ACHN (cell line): ENCODE measurements around the gene ALK.

ENCODE experiments used
- DNase-seq: peaks from one replicate; pipeline ENCODE4 v3.0.0-alpha.2; 2015
- in situ Hi-C: cut with HindIII; loops from 2 replicates; pipeline ENCODE4 v1.10.0; 2017; ENCODE audit warnings: low sequenced_read_pairs, low pct_ligation_motif_present, low pct_unique_long_range_greater_than_20kb

Gene ALK

DNA sequence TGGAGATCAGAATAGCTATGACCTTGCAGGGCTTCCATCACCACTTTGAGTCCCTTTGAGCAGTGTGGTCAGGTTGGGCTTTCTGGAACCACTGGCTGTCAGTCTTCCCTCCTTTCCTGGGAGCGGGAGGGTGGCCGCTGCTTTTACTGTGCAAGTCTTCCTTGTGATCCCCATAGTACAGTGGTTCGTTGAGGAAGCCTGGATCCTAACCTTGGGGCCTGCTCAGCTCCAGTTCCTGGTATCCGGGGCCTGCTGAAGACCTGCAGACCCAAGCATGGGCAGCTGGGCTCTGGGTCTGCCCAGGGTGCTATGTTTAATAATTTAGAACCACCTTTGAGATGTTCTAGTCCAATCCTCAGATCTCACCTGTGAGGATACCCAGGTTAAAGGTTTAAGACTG is 702.0 kb downstream of the ALK start:
- DNase-seq, result no peak
- in situ Hi-C loops, result no loop called here

DNA sequence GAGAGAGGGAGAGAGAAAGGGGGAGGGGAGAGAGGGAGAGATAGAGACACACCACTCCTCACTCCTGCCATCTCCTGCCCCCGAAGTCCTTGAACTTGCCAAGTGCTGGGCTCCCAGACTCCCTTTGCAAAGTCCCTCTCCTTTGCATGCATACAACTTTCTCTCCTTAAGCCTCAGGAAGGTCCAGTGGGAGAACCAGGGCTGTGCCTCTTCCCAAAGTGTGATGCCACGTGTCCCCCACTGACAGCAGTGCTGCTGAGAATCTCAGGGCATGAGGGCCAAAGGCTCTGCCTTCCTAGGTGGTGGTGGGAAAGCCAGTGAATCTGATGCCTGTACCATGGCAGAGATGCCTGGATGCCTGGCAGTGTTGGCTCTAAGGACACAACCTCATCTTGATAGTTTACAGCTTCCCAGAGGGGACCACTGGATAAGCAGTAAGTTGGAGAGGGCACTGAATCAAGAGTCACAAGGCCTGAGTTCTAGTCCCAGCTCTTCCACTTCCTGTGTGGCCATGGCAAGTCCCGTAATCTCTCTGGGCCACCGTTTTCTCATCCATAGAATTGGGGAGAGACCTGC is 702.7 kb downstream of the ALK start:
- in situ Hi-C loops, result no loop called here
- DNase-seq, result no peak

DNA sequence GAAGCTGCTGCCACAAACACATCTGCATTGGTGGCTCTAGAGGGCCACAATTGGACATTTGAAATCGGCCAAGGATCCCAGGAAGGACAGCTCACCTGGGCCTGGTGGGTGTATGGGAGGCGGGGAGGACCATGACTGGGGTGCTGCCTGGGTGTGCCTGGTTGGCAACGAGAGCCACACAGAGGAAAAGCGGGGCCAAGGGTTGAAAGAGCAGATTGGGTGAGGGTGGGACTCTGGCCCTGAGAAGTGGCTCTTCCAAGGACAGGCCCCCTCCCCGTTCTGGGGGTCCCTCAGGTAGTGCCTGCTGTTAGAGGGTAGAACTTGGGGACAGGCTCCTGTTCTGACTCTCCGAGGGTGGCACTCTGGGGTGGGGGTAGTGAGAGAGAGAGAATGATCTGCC is 703.3 kb downstream of the ALK start:
- no peak for DNase-seq
- in situ Hi-C loops, result no loop called here

DNA sequence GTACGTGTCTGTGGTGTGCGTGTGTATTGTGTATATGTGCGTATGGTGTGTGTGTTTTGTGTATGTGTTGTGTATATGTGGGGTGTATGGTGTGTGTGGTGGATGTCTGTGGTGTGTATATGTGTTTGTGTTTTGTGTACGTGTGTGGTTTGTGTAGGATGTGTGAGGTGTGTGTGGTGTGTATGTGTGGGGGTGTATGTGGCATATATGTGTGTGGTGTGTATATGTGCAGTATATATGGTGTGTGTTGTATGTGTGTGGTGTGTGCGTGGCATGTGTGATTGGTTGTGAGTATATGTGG is 704.8 kb downstream of the ALK start:
- no peak for DNase-seq

DNA sequence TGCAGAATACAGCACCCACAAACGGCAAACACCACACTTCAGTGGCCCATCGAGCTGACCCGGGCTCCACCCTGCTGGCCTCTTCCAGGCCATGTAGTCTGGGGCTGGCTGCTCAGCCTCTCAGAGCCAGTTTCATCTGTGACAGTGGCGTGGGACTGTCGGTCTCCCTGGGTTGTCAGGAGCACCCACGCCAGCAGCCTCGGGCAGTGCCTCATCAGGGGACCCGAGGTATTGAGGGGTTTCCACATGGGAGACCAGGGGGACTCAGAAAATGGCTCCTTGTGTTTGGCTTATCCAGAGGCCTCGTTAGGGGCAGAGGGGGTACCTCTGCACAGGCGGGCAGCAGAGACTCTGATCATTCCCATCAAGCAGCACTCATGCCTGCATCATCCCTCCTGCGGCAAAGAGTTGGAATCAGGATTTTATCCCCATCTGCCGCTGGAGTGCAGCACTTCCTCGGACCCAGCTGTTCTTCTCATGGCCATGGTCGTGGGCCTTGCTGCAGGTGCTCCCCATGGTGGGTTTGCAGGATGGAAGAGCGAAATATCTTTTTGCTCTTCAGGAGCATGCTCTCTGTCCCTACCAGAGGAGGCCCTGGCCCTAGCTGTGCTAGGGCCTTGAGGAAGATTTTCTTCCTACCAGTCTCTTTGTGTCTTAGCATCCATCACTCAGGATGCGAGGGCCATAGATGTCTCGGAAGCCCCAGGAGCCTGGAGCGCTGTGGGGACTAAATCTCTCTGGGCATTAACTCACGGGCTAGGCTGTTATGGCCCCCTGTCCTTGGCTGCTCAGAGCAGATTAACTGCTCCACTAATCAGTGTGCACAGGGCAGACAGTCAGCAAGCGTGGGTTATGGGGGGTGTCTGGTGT is 705.4 kb downstream of the ALK start:
- no peak for DNase-seq
- in situ Hi-C loops, result no loop called here

More for the DNA sequence above, 704.8 kb downstream of the ALK start:
- in situ Hi-C loops, result no loop called here

DNA sequence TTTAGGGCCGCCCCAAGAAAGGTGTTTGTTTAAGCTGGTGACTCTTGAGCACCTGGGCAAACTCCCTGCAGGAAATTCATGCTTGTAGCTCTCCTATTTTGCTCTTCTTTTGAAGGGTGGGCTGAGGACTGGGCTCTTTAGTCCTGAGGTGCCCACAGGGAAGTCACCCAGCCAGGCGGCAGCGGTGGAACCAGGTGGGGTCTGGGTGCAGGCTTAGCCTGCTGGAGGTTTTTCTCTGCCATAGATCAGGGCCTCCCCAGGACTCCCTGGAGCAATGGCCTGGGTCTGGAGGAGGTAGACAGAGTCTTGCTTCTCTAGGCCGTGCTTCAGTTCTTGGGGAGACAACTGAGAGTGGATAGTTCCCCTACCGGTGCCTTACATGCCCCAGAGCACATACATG is 706.3 kb downstream of the ALK start:
- in situ Hi-C loops, result no loop called here
- no peak for DNase-seq

DNA sequence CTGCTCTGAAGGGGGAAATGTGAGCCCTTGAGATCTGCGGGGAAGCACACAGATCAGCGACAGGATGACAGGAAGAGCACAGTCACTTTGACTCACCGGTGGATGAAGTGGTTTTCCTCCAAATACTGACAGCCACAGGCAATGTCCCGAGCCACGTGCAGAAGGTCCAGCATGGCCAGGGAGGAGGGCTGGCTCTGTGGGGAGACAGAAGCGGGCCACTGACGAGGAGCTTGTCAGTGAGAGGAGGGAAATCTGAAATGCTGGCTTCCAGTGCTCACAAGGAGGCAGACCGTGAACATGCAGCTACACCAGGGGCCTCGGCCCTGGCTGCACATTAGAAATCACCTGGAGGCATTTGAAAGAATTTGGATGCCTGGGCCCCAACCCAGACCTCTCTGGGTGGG is 707.5 kb downstream of the ALK start:
- in situ Hi-C loops, result no loop called here

DNA sequence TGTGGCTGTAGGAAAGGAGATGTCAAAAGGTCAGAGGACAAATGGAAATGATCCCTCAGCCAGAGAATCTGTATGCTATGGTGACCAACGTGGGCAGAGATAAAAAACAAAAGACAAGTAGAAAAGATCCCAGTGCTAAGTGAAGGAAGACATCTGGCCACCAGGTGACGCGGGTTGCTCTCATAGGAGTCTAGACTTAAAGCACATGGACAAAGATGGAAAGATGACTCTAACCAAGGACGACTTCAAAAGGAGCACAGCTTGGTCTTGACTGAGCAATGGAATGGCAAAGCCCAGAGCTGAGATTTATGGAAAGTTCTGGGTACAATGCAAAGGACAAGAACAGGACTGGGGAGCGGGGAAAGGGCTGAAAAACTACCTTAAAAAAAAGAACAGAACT is 709.4 kb downstream of the ALK start:
- no peak for DNase-seq
- in situ Hi-C loops, result no loop called here

More for the DNA sequence above, 707.5 kb downstream of the ALK start:
- no peak for DNase-seq

DNA sequence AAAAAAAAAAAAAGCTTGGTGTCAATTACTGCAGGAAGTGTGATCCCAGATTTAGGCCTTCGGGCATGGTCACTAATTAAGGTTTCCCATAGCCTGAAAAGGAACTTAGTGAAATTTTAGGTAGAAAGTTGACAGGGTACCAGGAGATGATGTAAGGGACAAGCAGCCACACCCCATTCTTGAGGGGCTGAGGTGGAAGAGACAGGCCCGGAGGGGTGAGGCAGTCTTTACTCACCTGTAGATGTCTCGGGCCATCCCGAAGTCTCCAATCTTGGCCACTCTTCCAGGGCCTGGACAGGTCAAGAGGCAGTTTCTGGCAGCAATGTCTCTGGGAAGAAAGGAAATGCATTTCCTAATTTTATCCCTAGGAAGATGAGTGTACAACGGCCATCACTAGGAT is 711.8 kb downstream of the ALK start:
- DNase-seq, result no peak
- in situ Hi-C loops, result no loop called here

DNA sequence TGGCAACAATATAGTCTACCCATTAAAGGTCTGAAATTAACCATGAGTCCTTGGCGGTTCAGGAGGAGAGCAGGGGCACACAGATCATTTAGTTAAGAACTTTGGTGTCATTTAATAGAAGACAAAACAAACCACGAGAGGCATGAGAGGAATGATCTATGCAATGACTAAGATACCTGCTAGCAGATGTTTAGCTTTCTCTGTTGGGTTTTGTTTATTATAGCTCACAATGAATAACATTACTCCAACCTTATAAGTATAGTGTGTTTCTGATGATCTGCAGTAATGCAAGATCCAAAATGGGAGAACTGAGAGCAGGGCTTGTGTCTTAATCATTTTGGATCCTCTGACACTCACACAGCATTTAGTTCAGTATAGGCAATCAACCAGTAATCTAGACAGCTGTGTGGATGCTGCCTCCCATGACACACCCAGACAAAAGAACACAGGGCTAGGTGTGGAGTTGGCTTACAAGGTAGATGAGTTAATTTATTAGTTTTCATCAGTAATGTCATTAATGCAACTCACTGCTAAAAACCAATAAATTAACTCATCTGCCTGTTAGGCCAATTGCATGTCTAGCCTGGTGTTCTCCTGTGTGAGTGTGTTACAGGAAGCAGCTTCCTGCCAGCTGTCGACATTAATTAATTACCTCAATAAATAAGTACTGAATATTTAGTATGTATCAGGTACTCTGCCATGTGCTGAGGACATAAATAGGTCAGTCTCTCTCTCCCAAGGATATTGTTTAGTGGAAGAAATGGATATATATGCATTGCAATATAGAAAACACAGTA is 713.8 kb downstream of the ALK start:
- in situ Hi-C loops, result no loop called here
- DNase-seq, result no peak

DNA sequence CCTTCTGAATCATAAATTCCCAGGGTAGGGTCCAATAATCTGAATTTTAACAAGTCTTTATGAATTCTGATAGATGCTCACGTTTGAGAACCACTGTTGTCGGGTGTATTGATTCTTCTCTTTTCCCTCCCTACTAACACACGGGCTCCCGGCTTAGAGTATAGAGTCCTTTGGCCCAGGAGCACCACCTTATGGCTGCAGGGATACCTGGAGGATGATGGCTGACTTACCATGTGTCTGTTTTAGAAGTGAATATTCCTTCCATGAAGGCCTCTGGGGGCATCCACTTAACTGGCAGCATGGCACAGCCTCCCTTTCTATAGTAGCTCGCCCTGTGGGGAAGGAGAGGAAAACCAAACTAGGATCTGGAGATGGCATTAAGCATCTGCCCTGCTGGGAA is 714.4 kb downstream of the ALK start:
- in situ Hi-C loops, result no loop called here

DNA sequence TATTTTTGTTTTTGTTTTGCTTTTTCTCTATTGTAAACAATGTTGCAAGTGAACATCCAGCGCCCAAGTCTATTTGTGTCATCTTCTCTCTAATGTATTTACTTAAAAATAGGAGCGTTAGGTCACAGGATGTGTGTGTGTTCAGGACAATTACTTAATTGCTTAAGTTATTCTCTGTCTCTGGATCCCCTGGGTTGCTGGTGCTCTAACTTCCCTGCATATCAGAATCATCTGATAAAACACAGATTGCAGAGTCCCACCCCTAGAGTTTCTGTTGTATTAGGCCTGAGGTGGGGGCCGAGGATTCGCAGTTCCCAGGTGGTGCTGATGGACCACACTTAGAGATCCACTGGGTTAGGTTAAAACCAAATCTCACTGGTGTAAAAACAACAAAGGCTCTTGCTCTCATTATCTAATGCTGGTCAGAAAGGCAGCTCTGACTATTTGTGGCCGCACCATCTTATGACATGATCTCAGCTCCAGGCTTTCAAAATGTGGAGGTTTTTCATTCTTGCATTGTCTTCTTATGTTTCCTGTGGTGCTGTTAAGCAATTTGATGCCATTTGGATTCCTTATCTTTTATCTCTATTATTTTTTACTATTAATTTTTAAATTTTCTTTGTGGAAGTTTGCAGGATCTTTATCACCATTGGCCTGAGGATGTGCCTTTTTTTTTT is 718.4 kb downstream of the ALK start:
- in situ Hi-C loops, result no loop called here
- no peak for DNase-seq

More for the DNA sequence above, 714.4 kb downstream of the ALK start:
- DNase-seq, result no peak

DNA sequence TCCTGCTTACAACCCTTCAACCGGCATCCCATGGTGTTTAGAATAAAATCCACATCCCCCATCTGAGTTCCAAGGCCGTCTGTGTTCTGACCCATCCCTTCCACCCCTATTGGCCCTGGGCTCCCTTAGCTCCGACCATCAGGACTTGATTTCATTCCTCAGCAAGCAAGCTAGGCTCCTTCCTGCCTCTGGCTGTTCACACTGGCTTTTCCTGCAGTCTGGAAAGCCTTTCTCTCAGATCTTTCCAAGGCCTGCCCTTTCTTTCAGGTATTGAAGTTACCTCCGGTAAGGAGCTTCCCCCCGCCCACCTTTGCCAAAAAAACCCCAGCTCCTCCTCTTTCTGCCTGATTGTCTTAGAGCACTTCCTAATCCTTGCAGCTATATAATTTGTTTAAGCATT is 719.4 kb downstream of the ALK start:
- in situ Hi-C loops, result no loop called here
- DNase-seq, result no peak

DNA sequence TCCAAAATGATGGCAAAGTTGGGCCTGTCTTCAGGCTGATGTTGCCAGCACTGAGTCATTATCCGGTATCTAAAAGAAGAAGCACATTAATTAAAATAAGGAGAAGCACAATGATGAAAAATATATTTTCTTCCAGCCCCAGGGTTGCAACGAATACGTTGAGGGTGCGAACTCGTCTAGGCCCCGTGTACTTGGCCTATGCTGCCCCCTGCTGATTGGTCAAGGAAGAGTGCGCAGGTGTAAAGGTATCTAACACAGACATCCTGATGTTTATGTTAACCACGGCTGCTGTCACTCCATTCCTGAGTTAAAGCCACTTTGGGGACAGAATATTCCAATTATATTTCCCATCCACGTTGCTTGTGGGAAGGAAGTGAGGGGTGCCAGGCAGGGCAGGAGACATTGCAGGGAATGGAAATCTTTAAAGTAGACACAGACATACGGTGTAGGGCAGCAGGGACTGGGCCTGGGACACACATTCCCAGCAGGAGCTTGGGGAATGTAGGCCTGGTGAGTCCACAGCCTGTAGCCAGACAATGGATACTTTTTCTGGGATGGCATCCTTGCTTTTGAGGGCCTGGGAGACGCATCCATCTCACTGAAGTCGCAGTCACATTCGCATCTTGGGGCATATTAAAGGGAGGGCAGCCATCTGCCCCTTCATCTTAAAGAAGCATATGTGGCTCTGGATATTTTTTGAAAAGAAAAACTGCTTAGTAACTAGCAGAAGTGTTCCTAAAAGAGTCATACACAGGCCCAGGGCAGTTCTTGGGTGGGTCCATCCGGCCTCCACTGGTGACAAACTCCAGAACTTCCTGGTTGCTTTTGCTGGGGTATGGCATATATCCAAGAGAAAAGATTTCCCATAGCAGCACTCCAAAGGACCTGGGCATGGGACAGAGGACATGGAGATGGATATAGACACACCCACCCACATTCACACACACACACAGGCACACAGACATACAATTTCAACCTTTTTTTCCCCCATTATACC is 724.3 kb downstream of the ALK start:
- peak; percentile 63 for DNase-seq
- in situ Hi-C loops, result loop anchor here (10.0 kb wide), 1 partner anchor 242 kb away; no protein-coding TSS in a partner anchor

DNA sequence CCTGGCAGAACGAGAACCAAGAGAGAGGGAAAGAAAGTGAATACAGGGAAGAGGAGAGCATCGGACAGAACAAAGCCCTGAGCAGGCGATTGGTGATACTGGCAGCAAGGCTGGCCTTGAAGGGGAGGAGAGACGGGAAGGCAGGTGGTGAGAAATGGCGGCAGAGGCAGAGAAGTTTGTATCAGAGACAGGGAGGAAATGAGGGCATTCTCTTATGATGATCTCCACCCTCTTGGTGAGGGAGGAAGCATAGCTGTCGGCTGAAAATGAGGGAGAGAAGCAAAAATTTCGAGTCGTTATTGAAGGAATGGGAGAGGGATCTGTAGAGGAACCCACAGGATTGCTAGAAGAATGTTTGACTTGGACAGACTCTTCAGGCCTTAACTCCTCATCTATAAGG is 725.6 kb downstream of the ALK start:
- in situ Hi-C loops, result loop anchor here (10.0 kb wide), 1 partner anchor 241 kb away; no protein-coding TSS in a partner anchor
- no peak for DNase-seq

DNA sequence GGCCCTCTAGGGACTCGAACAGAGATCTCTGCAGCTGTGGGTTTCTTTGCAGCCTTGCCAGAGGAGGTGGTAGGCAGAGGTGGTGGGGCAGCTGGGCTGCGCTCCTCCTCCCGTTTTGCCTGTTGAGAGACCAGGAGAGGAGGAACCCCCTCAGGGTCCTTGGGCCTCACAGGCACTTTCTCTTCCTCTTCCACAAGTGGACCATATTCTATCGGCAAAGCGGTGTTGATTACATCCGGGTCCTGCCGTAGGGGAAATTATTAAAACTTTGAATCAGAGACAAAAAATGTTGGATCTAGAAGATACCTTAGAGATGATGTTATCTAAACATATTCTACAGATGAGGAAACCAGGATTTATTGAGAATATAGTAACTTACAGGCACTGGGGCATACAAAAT is 727.7 kb downstream of the ALK start:
- DNase-seq, result no peak
- in situ Hi-C loops, result loop anchor here (10.0 kb wide), 1 partner anchor 239 kb away; no protein-coding TSS in a partner anchor

DNA sequence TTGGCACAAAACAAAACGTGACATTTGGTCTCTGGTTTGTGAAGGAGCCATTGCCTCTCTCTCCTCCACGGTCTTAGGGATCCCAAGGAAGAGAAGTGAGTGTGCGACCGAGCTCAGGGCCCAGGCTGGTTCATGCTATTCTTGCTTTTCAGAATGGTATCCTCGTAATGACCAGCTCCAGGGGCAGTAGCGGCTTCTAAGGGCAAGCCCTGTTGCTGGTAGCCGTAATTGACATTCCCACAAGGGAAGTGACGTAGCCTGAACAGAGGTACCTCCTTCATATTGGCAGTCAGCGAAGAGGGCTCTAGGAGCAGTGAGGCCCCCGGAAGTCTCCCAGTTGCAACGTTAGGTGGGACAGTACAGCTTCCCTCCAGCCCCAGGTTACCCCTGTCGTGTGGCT is 728.3 kb downstream of the ALK start:
- in situ Hi-C loops, result loop anchor here (10.0 kb wide), 1 partner anchor 238 kb away; no protein-coding TSS in a partner anchor
- no peak for DNase-seq

DNA sequence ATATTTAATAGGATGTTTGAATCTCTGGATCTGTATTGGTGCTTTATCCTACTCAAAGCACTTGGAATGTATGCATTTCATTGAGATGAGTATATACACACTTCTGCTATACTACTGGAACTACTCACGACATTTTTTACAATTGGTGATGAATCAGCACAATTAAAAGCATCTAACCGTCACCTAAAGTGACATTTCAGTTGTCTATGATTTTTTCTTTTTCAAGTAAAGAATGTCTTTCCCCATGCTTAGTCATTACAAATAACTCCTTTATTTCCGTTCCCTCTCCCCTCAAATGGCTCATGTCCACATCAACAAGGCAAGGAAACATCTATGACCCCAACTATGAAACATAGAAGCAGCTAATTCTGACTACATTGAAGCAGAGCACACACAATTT is 728.9 kb downstream of the ALK start:
- in situ Hi-C loops, result loop anchor here (10.0 kb wide), 1 partner anchor 238 kb away; no protein-coding TSS in a partner anchor
- no peak for DNase-seq
